GM18858 (cell line): ENCODE data around the gene METTL16.

Source experiments
- ATAC-seq: cut with Tn5 transposase; IDR thresholded peaks from one replicate; pipeline ENCODE4 v1.9.1; 2021; ENCODE audit not compliant: unreplicated experiment

METTL16 gene

GRCh38 chr17:2397247-2398171, 114.2 kb downstream of the METTL16 start:
- ATAC-seq: no peak

- no peak for ATAC-seq
These were observed 115.0 kb downstream of the METTL16 start for GRCh38 chr17:2396568-2397246.

GRCh38 chr17:2396192-2396567, 115.5 kb downstream of the METTL16 start:
- ATAC-seq: no peak

GRCh38 chr17:2395258-2396181, 116.2 kb downstream of the METTL16 start:
- no peak for ATAC-seq

- ATAC-seq: no peak
These were observed 116.9 kb downstream of the METTL16 start for GRCh38 chr17:2394775-2395201.

- no peak for ATAC-seq
These were observed 117.5 kb downstream of the METTL16 start for GRCh38 chr17:2393954-2394749.

- peak; percentile 9 for ATAC-seq
These were observed 118.3 kb downstream of the METTL16 start for GRCh38 chr17:2393174-2393953.

- peak; percentile 32 for ATAC-seq
These were observed 119.2 kb downstream of the METTL16 start for GRCh38 chr17:2392252-2393173.

- ATAC-seq: no peak
These were observed 120.0 kb downstream of the METTL16 start for GRCh38 chr17:2391597-2392251.

- ATAC-seq: no peak
These were observed 121.4 kb downstream of the METTL16 start for GRCh38 chr17:2390199-2390836.

- ATAC-seq: no peak
These were observed 123.0 kb downstream of the METTL16 start for GRCh38 chr17:2388683-2389055.

GRCh38 chr17:2388020-2388682, 123.5 kb downstream of the METTL16 start:
- no peak for ATAC-seq

GRCh38 chr17:2387086-2388019, 124.3 kb downstream of the METTL16 start:
- ATAC-seq: no peak

GRCh38 chr17:2386400-2387085, 125.1 kb downstream of the METTL16 start:
- ATAC-seq: no peak
